Panc1 (cell line): Measurements from ENCODE around the gene C5orf34.

Experiments used
- POLR2AphosphoS5 ChIP-seq: IDR thresholded peaks from 2 replicates; pipeline ENCODE4 v1.6.1; 2012; ENCODE audit warnings: mild to moderate bottlenecking, low read depth, low read length, moderate library complexity
- SIN3A ChIP-seq: IDR thresholded peaks from 2 replicates; pipeline ENCODE4 v1.6.1; 2012; ENCODE audit warnings: low read depth, mild to moderate bottlenecking, low read length, moderate library complexity, borderline replicate concordance; ENCODE audit not compliant: insufficient read depth
- TF ChIP-seq, protein P1 (sequence below): fragments of 450-650 bp; IDR thresholded peaks from 2 replicates; pipeline ENCODE4 v1.5.1; 2017; ENCODE audit warnings: mild to moderate bottlenecking

DNA sequence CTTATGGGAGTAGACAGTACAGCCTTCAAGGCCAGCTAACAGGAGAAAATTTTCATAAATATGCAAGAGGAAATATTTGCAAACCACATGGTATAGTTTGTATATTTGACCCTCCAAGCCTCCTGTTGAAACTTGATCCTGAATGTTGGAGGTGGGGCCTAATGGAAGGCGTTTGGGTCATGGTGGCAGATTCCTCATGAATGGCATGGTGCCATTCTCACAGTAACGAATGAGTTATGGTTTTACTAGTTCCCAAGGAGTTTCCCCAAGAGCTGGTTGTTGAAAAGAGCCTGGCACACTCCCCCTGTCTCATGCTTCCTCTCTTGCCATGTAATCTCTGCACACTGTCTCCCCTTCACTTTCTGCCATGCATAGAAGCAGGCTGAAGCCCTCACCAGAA is 45.2 kb upstream of the C5orf34 start:
- TF ChIP-seq, protein P1, sequence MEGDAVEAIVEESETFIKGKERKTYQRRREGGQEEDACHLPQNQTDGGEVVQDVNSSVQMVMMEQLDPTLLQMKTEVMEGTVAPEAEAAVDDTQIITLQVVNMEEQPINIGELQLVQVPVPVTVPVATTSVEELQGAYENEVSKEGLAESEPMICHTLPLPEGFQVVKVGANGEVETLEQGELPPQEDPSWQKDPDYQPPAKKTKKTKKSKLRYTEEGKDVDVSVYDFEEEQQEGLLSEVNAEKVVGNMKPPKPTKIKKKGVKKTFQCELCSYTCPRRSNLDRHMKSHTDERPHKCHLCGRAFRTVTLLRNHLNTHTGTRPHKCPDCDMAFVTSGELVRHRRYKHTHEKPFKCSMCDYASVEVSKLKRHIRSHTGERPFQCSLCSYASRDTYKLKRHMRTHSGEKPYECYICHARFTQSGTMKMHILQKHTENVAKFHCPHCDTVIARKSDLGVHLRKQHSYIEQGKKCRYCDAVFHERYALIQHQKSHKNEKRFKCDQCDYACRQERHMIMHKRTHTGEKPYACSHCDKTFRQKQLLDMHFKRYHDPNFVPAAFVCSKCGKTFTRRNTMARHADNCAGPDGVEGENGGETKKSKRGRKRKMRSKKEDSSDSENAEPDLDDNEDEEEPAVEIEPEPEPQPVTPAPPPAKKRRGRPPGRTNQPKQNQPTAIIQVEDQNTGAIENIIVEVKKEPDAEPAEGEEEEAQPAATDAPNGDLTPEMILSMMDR, result no peak
- TF ChIP-seq POLR2AphosphoS5 (no peak), SIN3A (no peak)
